Non-pigmented ciliary epithelial cell (primary cell): ENCODE results near the gene LGR6.
"Not testable (repeated sequence)": the region's sequence is repeated elsewhere in the genome, so short reads cannot be mapped to it uniquely, and the experiment has no call there.

ENCODE experiments used
- DNase-seq: peaks from one replicate; pipeline ENCODE4 v3.0.0-alpha.2; 2010; ENCODE audit warnings: low read depth

The LGR6 gene

GRCh38 chr1:202159534-202160371 lies 33.8 kb upstream of the LGR6 start:
- DNase-seq, result no peak

GRCh38 chr1:202160377-202160940 lies 33.1 kb upstream of the LGR6 start, which contains the start of gene PTPN7:
Gene PTPN7 (minus strand): TSS chr1:202160602. CDS start chr1:202159402, 1,200 bp downstream.
- DNase-seq, result no peak

GRCh38 chr1:202161151-202162046 lies 32.2 kb upstream of the LGR6 start:
- DNase-seq, result no peak

- no peak for DNase-seq
These were observed 31.6 kb upstream of the LGR6 start for GRCh38 chr1:202162047-202162417.

GRCh38 chr1:202162418-202163280 lies 30.9 kb upstream of the LGR6 start:
- no peak for DNase-seq

- DNase-seq, result no peak
These were observed 30.0 kb upstream of the LGR6 start for GRCh38 chr1:202163281-202164270.

GRCh38 chr1:202164271-202165037 lies 29.1 kb upstream of the LGR6 start:
- DNase-seq, result no peak

GRCh38 chr1:202165267-202165941 lies 28.2 kb upstream of the LGR6 start:
- DNase-seq, result no peak

GRCh38 chr1:202165942-202166843 lies 27.4 kb upstream of the LGR6 start:
- no peak for DNase-seq

GRCh38 chr1:202167054-202167453 lies 26.5 kb upstream of the LGR6 start:
- not testable (repeated sequence) for DNase-seq

GRCh38 chr1:202167708-202168415 lies 25.7 kb upstream of the LGR6 start:
- no peak for DNase-seq

GRCh38 chr1:202168861-202169260 lies 24.7 kb upstream of the LGR6 start:
- DNase-seq, result no peak

GRCh38 chr1:202170726-202171125 lies 22.9 kb upstream of the LGR6 start:
- DNase-seq, result no peak

- no peak for DNase-seq
These were observed 22.1 kb upstream of the LGR6 start for GRCh38 chr1:202171292-202172014.

- DNase-seq, result no peak
These were observed 21.6 kb upstream of the LGR6 start for GRCh38 chr1:202172015-202172355.

GRCh38 chr1:202173993-202174392 lies 19.6 kb upstream of the LGR6 start:
- DNase-seq, result no peak
